HG02642 (cell line): ENCODE measurements around the gene MAP3K20.
"Not testable (repeated sequence)": the region's sequence is repeated elsewhere in the genome, so short reads cannot be mapped to it uniquely, and the experiment has no call there.

Experiments used
- ATAC-seq: cut with Tn5 transposase; IDR thresholded peaks from one replicate; pipeline ENCODE4 v1.9.1; 2021; ENCODE audit warnings: mild to moderate bottlenecking; ENCODE audit not compliant: unreplicated experiment, poor library complexity

The MAP3K20 gene

DNA sequence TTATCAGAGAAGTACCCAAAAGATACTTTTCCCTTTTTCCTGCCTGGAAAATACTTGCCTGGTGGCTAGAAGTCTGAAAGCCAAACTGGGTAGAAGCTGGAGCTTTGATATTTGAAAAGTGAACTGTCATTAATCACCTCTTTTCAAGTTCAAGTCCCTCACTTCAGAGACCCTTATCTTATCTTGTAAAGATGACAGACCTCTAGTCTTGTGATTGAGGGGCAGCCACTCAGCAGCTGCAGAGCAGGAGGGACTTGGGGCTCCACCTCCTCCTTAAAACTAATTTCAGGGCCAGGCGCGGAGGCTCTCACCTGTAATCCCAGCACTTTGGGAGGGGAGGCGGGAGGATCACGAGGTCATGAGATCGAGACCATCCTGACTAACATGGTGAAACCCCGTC, 214.9 kb downstream of the MAP3K20 start:
- ATAC-seq: no peak

DNA sequence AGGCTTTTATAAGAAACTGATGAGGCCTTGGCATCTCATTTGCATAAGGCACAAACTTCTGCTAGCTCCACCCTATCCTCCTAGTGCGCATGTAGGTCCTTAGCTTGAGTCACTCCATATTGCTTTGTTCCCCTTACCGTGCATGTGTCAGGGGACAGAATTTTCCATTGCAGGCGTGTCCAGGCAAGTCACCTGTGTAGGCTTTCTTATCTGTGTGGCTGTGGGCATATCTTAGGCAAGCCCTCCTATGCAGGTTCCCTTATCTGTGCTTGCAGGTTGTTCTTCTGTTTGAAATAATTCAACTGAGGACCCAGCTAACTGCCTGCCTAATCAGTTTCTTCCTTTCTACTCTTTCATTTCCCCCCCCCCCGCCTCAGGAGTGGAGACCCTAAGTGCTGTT, 215.8 kb downstream of the MAP3K20 start:
- ATAC-seq: no peak

DNA sequence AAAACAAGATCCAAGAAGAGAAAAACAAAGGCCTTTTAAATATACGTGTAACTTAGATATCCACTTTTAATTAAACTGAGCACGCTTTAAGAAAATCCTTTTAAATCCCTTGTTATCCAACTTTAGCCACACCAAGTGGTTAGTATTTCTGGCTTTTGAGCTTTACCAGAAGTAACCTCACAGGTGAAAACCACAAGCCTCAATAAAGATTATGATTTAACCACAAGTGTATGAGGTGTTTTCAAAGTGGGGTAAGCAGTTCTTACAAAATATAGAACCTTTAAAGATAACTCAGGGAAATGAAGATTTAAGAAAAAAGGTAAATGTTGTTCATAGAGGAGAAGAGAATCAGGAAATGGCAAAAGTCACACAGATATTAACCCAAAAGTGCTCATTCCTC, 220.6 kb downstream of the MAP3K20 start:
- ATAC-seq: no peak

DNA sequence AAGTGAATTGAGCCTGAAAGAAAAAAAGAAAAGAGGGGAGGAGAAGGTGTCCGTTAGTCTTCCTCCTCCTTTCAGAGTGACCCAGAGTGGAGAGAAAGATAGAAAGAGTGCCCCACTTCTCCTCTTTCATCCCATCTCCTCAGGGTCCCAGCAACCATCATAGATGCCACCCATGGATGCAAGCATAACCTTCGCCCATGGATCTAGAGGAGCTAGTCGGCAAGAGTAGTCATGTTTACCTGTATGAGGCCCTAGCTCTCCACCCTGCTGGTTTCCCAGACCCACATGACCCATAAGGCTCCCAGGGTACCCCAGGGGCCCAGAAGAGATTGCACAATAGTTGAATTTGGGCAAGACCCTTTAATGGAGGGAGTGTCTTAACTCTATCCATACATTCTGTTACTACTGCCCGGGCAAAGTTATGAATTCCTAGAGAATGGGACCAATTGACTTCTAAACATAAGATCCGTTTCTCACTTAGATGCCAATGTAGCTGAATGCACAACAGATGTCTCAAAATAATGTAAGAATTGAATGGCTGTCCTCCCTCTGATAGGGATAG, 223.0 kb downstream of the MAP3K20 start:
- no peak for ATAC-seq

DNA sequence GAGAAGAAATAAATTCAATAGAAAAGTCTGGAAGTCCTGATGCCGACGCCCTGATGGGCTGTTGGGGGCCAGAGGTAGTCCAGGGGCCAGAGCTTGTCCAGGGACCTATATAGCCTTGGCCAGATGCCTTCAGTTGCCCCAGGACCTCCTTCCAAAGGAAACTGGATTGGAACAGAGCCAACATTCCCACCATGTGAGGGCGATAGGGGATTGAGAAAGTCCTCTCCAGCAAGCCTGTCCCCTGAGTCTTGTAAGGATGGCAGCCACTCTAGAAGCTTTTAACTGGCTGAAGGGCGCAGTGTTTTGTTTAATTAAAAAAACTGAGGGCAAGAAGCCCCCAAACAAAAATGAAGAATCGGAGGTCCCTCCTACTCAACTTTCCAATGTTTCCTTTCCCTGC, 224.1 kb downstream of the MAP3K20 start:
- ATAC-seq: no peak

DNA sequence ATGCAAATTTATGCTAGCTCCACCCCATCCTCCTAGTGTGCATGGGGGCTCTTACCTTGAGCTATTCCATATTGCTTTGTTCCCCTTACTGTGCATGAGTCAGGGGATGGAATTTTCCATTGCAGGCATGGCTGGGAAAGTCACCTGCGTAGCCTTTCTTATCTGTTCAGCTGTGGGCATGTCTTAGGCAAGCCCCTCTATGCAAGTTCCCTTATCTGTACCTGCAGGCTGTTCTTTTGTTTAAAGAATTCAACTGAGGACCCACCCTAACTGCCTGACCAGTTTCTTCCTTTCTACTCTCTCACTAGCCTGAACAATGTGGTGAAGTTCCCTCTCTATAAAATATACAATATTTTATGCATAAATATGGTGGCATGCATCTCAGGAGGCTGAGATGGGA, 224.8 kb downstream of the MAP3K20 start:
- ATAC-seq: no peak

DNA sequence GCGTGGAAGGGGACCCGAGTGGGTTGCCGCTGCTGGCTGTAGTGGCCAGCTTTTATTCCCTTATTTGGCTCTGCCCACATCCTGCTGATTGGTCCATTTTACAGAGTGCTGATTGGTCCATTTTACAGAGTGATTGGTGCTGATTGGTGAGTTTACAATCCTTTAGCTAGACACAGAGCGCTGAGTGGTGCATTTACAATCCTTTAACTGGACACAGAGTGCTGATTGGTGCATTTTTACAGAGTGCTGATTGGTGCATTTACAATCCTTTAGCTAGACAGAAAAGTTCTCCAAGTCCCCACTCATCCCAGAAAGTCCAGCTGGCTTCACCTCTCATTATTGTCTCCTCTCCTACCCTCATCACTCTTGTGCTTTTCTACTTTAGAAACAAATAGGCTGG, 225.9 kb downstream of the MAP3K20 start:
- not testable (repeated sequence) for ATAC-seq

DNA sequence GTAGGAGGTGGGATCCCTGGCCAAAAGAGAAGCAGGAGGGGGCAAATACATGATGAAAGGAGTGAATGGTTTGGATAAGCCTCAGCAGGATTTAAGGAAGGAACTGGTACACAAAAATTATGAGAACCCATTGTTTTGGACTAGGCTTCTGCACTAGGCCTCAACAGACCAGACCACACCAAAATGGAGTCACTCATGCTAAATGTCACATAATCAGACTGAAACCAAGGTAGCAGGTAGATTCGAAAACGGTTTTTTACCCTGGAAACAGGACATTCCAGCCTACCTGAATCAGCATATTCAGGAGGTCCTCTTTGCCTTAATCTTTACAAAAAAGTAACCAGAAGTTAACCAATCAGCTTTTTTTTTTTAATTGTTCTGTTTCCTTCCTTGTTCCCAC, 229.7 kb downstream of the MAP3K20 start:
- ATAC-seq: no peak

DNA sequence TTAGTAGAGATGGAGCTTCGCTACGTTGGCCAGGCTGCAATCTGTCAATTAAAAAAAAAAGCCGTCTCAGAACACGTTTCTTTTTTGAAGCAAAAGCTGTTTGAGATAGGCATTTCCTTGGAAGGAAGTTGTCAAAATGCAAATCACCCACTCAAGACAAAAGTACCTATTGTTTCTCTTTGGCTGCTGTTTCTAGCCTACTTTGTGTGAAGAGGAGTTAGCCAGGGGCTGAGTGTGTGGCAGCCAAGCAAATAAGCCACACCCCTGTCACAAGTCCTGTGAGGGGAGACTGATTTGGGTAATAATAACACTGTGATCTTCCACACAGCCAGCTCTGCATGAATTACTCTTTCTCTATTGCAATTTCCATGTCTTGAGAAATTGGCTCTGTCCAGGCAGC, 231.6 kb downstream of the MAP3K20 start:
- peak; percentile 89 for ATAC-seq

DNA sequence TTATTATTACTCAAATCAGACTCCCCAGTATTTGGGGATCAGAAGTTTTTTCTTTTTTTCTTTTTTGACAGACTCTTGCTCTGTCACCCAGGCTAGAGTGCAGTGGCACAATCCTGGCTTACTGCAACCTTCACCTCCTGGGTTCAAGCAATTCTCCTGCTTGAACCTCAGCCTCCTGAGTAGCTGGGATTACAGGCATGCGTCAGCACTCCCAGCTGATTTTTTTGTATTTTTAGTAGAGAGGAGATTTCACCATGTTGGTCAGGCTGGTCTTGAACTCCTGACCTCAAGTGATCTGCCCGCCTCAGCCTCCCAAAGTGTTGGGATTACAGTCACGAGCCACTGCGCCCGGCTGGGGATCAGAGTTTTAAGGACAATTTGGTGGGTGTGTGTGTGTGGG, 233.7 kb downstream of the MAP3K20 start:
- ATAC-seq: not testable (repeated sequence)

DNA sequence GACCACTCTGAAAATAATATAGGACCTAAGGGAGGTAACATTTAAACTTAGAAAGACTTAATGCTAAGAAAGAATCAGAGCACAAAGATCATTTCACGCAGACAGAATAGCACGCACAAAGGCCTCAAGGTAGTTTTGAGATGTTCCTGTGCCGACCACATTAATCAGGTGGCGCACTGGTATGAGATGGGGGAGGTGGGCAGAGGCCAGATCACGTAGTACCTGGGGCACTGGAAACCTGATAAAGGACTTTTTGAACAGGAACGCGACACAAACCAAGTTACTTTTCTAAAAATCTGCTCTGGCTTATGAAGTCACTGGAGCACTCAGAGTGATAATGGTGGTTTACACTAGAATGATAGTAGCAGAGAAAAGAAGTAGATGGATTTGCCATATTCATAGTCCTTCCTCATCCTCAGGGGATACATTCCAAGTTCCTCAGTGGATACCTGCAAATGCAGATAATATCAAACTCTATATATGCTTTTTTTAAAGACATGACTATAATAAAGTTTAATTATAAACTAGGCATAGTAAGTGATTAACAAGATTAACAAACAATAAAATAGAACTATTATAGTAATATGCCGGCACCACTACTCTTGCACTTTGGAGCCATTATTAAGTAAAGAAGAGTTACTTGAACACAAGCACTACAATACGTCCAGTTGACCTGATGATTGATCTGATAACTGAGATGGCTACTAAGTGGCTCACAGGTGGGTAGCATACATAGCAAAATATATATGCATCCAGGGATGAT, 236.4 kb downstream of the MAP3K20 start:
- ATAC-seq: no peak
